Endodermal cell (in vitro differentiated cells): ENCODE data around the gene NHERF1. TPM values are rescaled to one million over a fixed set of nuclear protein-coding genes. Genes with fewer than 3 reads are reported as not detected.

Experiments used
- DNase-seq: peaks from one replicate; pipeline ENCODE4 v3.0.0-alpha.2; 2017
- H3K27ac ChIP-seq: 2 replicates; pipeline ENCODE4 v1.5.1; 2013; ENCODE audit warnings: mild to moderate bottlenecking, low read depth, low read length, moderate library complexity
- H3K27me3 ChIP-seq: 2 replicates; pipeline ENCODE4 v1.6.1; 2013; ENCODE audit warnings: mild to moderate bottlenecking, low read length, moderate library complexity; ENCODE audit not compliant: insufficient read depth, control insufficient read depth, poor library complexity, severe bottlenecking
- H3K36me3 ChIP-seq: 2 replicates; pipeline ENCODE4 v1.7.0; 2013; ENCODE audit warnings: mild to moderate bottlenecking, low read length, moderate library complexity; ENCODE audit not compliant: control insufficient read depth, insufficient read depth
- H3K4me1 ChIP-seq: one replicate; pipeline ENCODE4 v1.7.0; 2013; ENCODE audit warnings: low read length; ENCODE audit not compliant: control insufficient read depth, insufficient read depth
- H3K4me3 ChIP-seq: 2 replicates; pipeline ENCODE4 v1.5.1; 2013; ENCODE audit warnings: mild to moderate bottlenecking, low read length, moderate library complexity
- H3K9ac ChIP-seq: 2 replicates; pipeline ENCODE4 v1.6.1; 2013; ENCODE audit warnings: mild to moderate bottlenecking, low read length, moderate library complexity; ENCODE audit not compliant: poor library complexity, severe bottlenecking; ENCODE audit errors: extremely low read depth
- H3K9me3 ChIP-seq: 2 replicates; pipeline ENCODE4 v1.6.1; 2013; ENCODE audit warnings: mild to moderate bottlenecking, low read length, moderate library complexity; ENCODE audit not compliant: control insufficient read depth
- H3K27ac Mint-ChIP-seq: 2 replicates; pipeline ENCODE4 v1.8.0; 2020; ENCODE audit warnings: mixed read lengths
- H3K27me3 Mint-ChIP-seq: 2 replicates; pipeline ENCODE4 v1.8.0; 2021; ENCODE audit warnings: mild to moderate bottlenecking, mixed read lengths; ENCODE audit not compliant: insufficient read depth
- H3K36me3 Mint-ChIP-seq: 2 replicates; pipeline ENCODE4 v1.8.0; 2020; ENCODE audit warnings: low read depth, mixed read lengths
- H3K4me1 Mint-ChIP-seq: 2 replicates; pipeline ENCODE4 v1.8.0; 2020; ENCODE audit warnings: mixed read lengths
- H3K4me3 Mint-ChIP-seq: 2 replicates; pipeline ENCODE4 v1.8.0; 2020; ENCODE audit warnings: mild to moderate bottlenecking, moderate library complexity, mixed read lengths
- H3K9me3 Mint-ChIP-seq: 2 replicates; pipeline ENCODE4 v1.8.0; 2020; ENCODE audit warnings: mild to moderate bottlenecking, mixed read lengths
- CTCF ChIP-seq: fragments of 200-600 bp; sonication (generic); conservative IDR thresholded peaks from 2 replicates; pipeline ENCODE4 v1.5.0; 2021; ENCODE audit warnings: antibody characterized with exemption, mild to moderate bottlenecking
- WGBS, 2 experiments: methylation state at CpG; one replicate each; pipeline versions ENCODE4 v1.1.5 to v1.1.7; 2013; ENCODE audit warnings: missing lambda C conversion rate in 2 of 2, mixed read lengths in 1 of 2; ENCODE audit not compliant: insufficient coverage in 1 of 2, insufficient read length in 1 of 2; 5-methylcytosine and 5-hydroxymethylcytosine counted together
- total RNA-seq, 2 donors: library from RNA; stranded (reverse); fragmentation: NEBNext Ultra II Directional in 1 of 2; extraction: Animal tissue kit (Norgen Biotek cat#: 25700) in 1 of 2; gene quantifications; 2 replicates in 1 of 2; 3 replicates in 1 of 2; pipeline ENCODE4 v1.2.1, GENCODE V29; 2021

Gene NHERF1
- total RNA-seq, 2 donors from 2014 or later = 116 to 138 TPM

- H3K9me3 ChIP-seq = peaks cover 4% of the 10 kb centered on the region
- no peak overlapping the region for H3K27ac ChIP-seq
- peaks cover 38% of the 10 kb centered on the region for H3K36me3 ChIP-seq
- H3K27me3 Mint-ChIP-seq = no peaks in the 10 kb centered on the region
- H3K36me3 Mint-ChIP-seq = peaks cover 23% of the 10 kb centered on the region
- H3K27ac Mint-ChIP-seq = no peak overlapping the region
- DNase-seq = no peak
- no peak overlapping the region for H3K4me3 Mint-ChIP-seq
- WGBS, 2 experiments = 86 to 96% methylated on average over 4 to 9 of the region's 9 CpGs
- peaks cover 19% of the 10 kb centered on the region for H3K4me1 ChIP-seq
- H3K27me3 ChIP-seq = no peaks in the 10 kb centered on the region
- no peak overlapping the region for H3K9ac ChIP-seq
- H3K4me1 Mint-ChIP-seq = peaks cover 30% of the 10 kb centered on the region
- H3K4me3 ChIP-seq = peak overlapping the region; percentile 44
- TF ChIP-seq CTCF = no peak
- H3K9me3 Mint-ChIP-seq = no peaks in the 10 kb centered on the region
These were observed 4.0 kb downstream of the NHERF1 start for GRCh38 chr17:74752415-74752814.

- H3K9ac ChIP-seq = no peak overlapping the region
- Mint-ChIP-seq H3K4me3 (no peak overlapping the region), H3K36me3 (peaks cover 23% of the 10 kb centered on the region), H3K27me3 (no peaks in the 10 kb centered on the region), H3K27ac (no peak overlapping the region), H3K9me3 (no peaks in the 10 kb centered on the region), H3K4me1 (peaks cover 26% of the 10 kb centered on the region)
- peaks cover 16% of the 10 kb centered on the region for H3K4me1 ChIP-seq
- H3K9me3 ChIP-seq = peaks cover 4% of the 10 kb centered on the region
- no peaks in the 10 kb centered on the region for H3K27me3 ChIP-seq
- no peak for DNase-seq
- TF ChIP-seq CTCF = no peak
- H3K27ac ChIP-seq = no peak overlapping the region
- WGBS, 2 experiments = 94 to 100% methylated on average over 5 to 7 of the region's 7 CpGs
- H3K36me3 ChIP-seq = peaks cover 41% of the 10 kb centered on the region
- H3K4me3 ChIP-seq = peak overlapping the region; percentile 44
These were observed 4.5 kb downstream of the NHERF1 start for GRCh38 chr17:74752822-74753401.

GRCh38 chr17:74754832-74755231 is 6.4 kb downstream of the NHERF1 start:
- Mint-ChIP-seq H3K27ac (no peak overlapping the region), H3K4me3 (no peak overlapping the region)
- peaks cover 34% of the 10 kb centered on the region for H3K4me1 ChIP-seq

More at GRCh38 chr17:74754832-74755231, 6.4 kb downstream of the NHERF1 start:
- Histone ChIP-seq H3K36me3 (peaks cover 41% of the 10 kb centered on the region), H3K27ac (no peak overlapping the region), H3K9ac (no peak overlapping the region), H3K27me3 (no peaks in the 10 kb centered on the region), H3K9me3 (peaks cover 4% of the 10 kb centered on the region), H3K4me3 (no peak overlapping the region)
- Mint-ChIP-seq H3K9me3 (no peaks in the 10 kb centered on the region), H3K27me3 (no peaks in the 10 kb centered on the region), H3K4me1 (peaks cover 36% of the 10 kb centered on the region), H3K36me3 (peaks cover 23% of the 10 kb centered on the region)
- 93 to 100% methylated on average over 3 of the region's 3 CpGs for WGBS, 2 experiments
- no peak for TF ChIP-seq CTCF
- no peak for DNase-seq
